Measurements from ENCODE around the gene BCHE.
"Not testable (repeated sequence)": the region's sequence is repeated elsewhere in the genome, so short reads cannot be mapped to it uniquely, and the experiment has no call there.

The BCHE gene

GRCh38 chr3:165816209-165816608, 21.0 kb downstream of the BCHE start:
- no peak for DNase-seq (ENCODE audit: low read depth in 3 of 3)

GRCh38 chr3:165815682-165816081, 21.5 kb downstream of the BCHE start:
- DNase-seq (ENCODE audit: low read depth in 3 of 3), result no peak

GRCh38 chr3:165814380-165814779, 22.8 kb downstream of the BCHE start:
- DNase-seq (ENCODE audit: low read depth in 3 of 3), result no peak

GRCh38 chr3:165807937-165808336, 29.3 kb downstream of the BCHE start:
- not testable (repeated sequence) for DNase-seq (ENCODE audit: low read depth in 3 of 3)

GRCh38 chr3:165805946-165806561, 31.2 kb downstream of the BCHE start:
- no peak for DNase-seq (ENCODE audit: low read depth in 3 of 3)

GRCh38 chr3:165803471-165803870, 33.8 kb downstream of the BCHE start:
- DNase-seq (ENCODE audit: low read depth in 3 of 3), result no peak

- DNase-seq (ENCODE audit: low read depth in 3 of 3), result no peak
These were observed 36.3 kb downstream of the BCHE start for GRCh38 chr3:165800970-165801369.

GRCh38 chr3:165799026-165799425, 38.2 kb downstream of the BCHE start:
- no peak for DNase-seq (ENCODE audit: low read depth in 3 of 3)

- no peak for DNase-seq (ENCODE audit: low read depth in 3 of 3)
These were observed 39.7 kb downstream of the BCHE start for GRCh38 chr3:165797551-165797950.

GRCh38 chr3:165796701-165797100, 40.5 kb downstream of the BCHE start:
- no peak for DNase-seq (ENCODE audit: low read depth in 3 of 3)

GRCh38 chr3:165788531-165788930, 48.7 kb downstream of the BCHE start:
- no peak for DNase-seq (ENCODE audit: low read depth in 3 of 3)

- DNase-seq (ENCODE audit: low read depth in 3 of 3), result no peak
These were observed 51.2 kb downstream of the BCHE start for GRCh38 chr3:165786013-165786412.

GRCh38 chr3:165784337-165784736, 52.9 kb downstream of the BCHE start:
- DNase-seq (ENCODE audit: low read depth in 3 of 3), result no peak

- DNase-seq (ENCODE audit: low read depth in 3 of 3), result no peak
These were observed 53.8 kb downstream of the BCHE start for GRCh38 chr3:165783383-165783782.

- DNase-seq (ENCODE audit: low read depth in 3 of 3), result no peak
These were observed 58.3 kb downstream of the BCHE start for GRCh38 chr3:165778891-165779290.

- DNase-seq (ENCODE audit: low read depth in 3 of 3), result no peak
These were observed 58.8 kb downstream of the BCHE start for GRCh38 chr3:165778456-165778855.

GRCh38 chr3:165775824-165776223, 61.4 kb downstream of the BCHE start:
- no peak for DNase-seq (ENCODE audit: low read depth in 3 of 3)

GRCh38 chr3:165770781-165771180, 66.4 kb downstream of the BCHE start:
- no peak for DNase-seq (ENCODE audit: low read depth in 3 of 3)

GRCh38 chr3:165768680-165769079, 68.5 kb downstream of the BCHE start:
- DNase-seq (ENCODE audit: low read depth in 3 of 3), result no peak

GRCh38 chr3:165759041-165759440, 78.2 kb downstream of the BCHE start:
- DNase-seq (ENCODE audit: low read depth in 3 of 3), result no peak

GRCh38 chr3:165755571-165755970, 81.7 kb downstream of the BCHE start:
- DNase-seq (ENCODE audit: low read depth in 3 of 3), result no peak

- DNase-seq (ENCODE audit: low read depth in 3 of 3), result no peak
These were observed 82.8 kb downstream of the BCHE start for GRCh38 chr3:165754219-165755007.

GRCh38 chr3:165753560-165753959, 83.7 kb downstream of the BCHE start:
- no peak for DNase-seq (ENCODE audit: low read depth in 3 of 3)

- no peak for DNase-seq (ENCODE audit: low read depth in 3 of 3)
These were observed 85.6 kb downstream of the BCHE start for GRCh38 chr3:165751637-165752036.

All from stimulated activated CD4-positive, alpha-beta T cell treated with anti-CD3 and anti-CD28 coated beads, TNF-alpha, amount 100 ng/mL, for 4 hours (primary cell).